OCI-LY7 (cell line): ENCODE data around the gene ARHGAP45. TPM values are rescaled to one million over a fixed set of nuclear protein-coding genes. Genes with fewer than 3 reads are reported as not detected.
A peak's percentile ranks its signal among the peaks of the same experiment; 100 is the strongest.

Source experiments
- BruUV-seq: library from RNA; stranded (reverse); fragments of 400-500 nt; replicated peaks from 2 replicates; lab custom pipeline; 2021; lab: Mats Ljungman, UMichigan
- CTCF ChIA-PET: fragments of 300-600 bp; sonication (Branson Sonifier 250); formaldehyde crosslinking; loops from one replicate; lab custom pipeline; 2022; ENCODE audit warnings: antibody characterized with exemption; ENCODE audit not compliant: unreplicated experiment; lab: Charles Lee
- POLR2A ChIA-PET: fragments of 300-600 bp; sonication (Branson Sonifier 250); formaldehyde crosslinking; loops from one replicate; lab custom pipeline; 2022; ENCODE audit warnings: antibody characterized with exemption; lab: Charles Lee
- DNase-seq: peaks from one replicate; pipeline ENCODE4 v3.0.0-alpha.2; 2015; ENCODE audit warnings: low spot score
- H2AFZ ChIP-seq: fragments of 200-600 bp; sonication (generic), shearing (Covaris generic); 2 replicates; pipeline ENCODE4 v1.6.1; 2014; ENCODE audit warnings: mild to moderate bottlenecking, antibody characterized with exemption, low read length, moderate library complexity
- H3K27ac ChIP-seq: fragments of 200-600 bp; sonication (generic); 2 replicates; pipeline ENCODE4 v1.5.1; 2014; ENCODE audit warnings: mixed run types, low read depth, mild to moderate bottlenecking, moderate library complexity, low read length, inconsistent platforms; ENCODE audit not compliant: poor library complexity, severe bottlenecking
- H3K36me3 ChIP-seq: fragments of 200-600 bp; sonication (generic); 2 replicates; pipeline ENCODE4 v1.6.1; 2014; ENCODE audit warnings: mild to moderate bottlenecking, antibody characterized with exemption, low read length, moderate library complexity, mixed read lengths; ENCODE audit not compliant: insufficient read depth
- H3K4me1 ChIP-seq: fragments of 200-600 bp; sonication (generic); 2 replicates; pipeline ENCODE4 v1.5.1; 2014; ENCODE audit warnings: mild to moderate bottlenecking, low read length; ENCODE audit not compliant: insufficient read depth, poor library complexity, severe bottlenecking
- H3K4me2 ChIP-seq: fragments of 200-600 bp; sonication (generic); 2 replicates; pipeline ENCODE4 v1.6.1; 2014; ENCODE audit warnings: mild to moderate bottlenecking, low read length
- H3K4me3 ChIP-seq: fragments of 200-600 bp; sonication (generic); 2 replicates; pipeline ENCODE4 v1.5.1; 2014; ENCODE audit warnings: mild to moderate bottlenecking, low read depth, low read length; ENCODE audit not compliant: poor library complexity, severe bottlenecking
- H3K79me2 ChIP-seq: fragments of 200-600 bp; sonication (generic); 2 replicates; pipeline ENCODE4 v1.6.1; 2016; ENCODE audit warnings: low read depth, mild to moderate bottlenecking, low read length, moderate library complexity, mixed read lengths; ENCODE audit not compliant: insufficient read depth
- H3K9me2 ChIP-seq: fragments of 200-600 bp; sonication (generic); 2 replicates; pipeline ENCODE4 v1.6.1; 2016; ENCODE audit warnings: mild to moderate bottlenecking, low read length, mixed read lengths; ENCODE audit not compliant: insufficient read depth
- H3K9me3 ChIP-seq: fragments of 200-600 bp; sonication (generic); 2 replicates; pipeline ENCODE4 v1.6.1; 2014; ENCODE audit warnings: mild to moderate bottlenecking, mixed run types, low read length, mixed read lengths
- H4K20me1 ChIP-seq: fragments of 200-600 bp; sonication (generic); 2 replicates; pipeline ENCODE4 v1.6.1; 2014; ENCODE audit warnings: mild to moderate bottlenecking, antibody characterized with exemption, low read length, moderate library complexity, mixed read lengths; ENCODE audit not compliant: insufficient read depth
- CTCF ChIP-seq: fragments of 200-600 bp; sonication (generic); conservative IDR thresholded peaks from 2 replicates; pipeline ENCODE4 v1.5.1; 2014; ENCODE audit warnings: mild to moderate bottlenecking, antibody characterized with exemption, low read length, moderate library complexity, mixed read lengths
- EZH2phosphoT487 ChIP-seq: fragments of 200-600 bp; sonication (generic); IDR thresholded peaks from 2 replicates; pipeline ENCODE4 v1.6.1; 2018; ENCODE audit warnings: low read depth, borderline replicate concordance, mild to moderate bottlenecking, mixed run types, antibody characterized with exemption, low read length, moderate library complexity, mixed read lengths
- intact Hi-C: fragments of 100-400 bp; cut with micrococcal nuclease; formaldehyde crosslinking; loops from one replicate; pipeline ENCODE4 v1.10.0; 2022; ENCODE audit not compliant: unreplicated experiment
- total RNA-seq, 2 experiments: library from RNA; depleted of rRNA in 1 of 2; stranded (reverse); fragments of >200 nt in 1 of 2; shearing (Covaris generic) in 1 of 2; gene quantifications; 2 replicates each; pipeline ENCODE4 v1.2.3, GENCODE V29; 2014 to 2022

Gene ARHGAP45
- total RNA-seq, 2 experiments from 2014 or later, result 135 to 143 TPM

- CTCF ChIA-PET, result interaction anchor here (0.5 to 0.6 kb wide), 2 partner anchors 25 to 349 kb away, joined by 3 to 4 read pairs; no protein-coding TSS in a partner anchor
- intact Hi-C loops, result loop anchor here (2.0 to 10.0 kb wide), 2 partner anchors 15 to 239 kb away; partner anchors contain the start of genes ABCA7 and CIRBP
- peak within 1 kb of the TSS; percentile 77 for H3K27ac ChIP-seq
- peak; percentile 76 for DNase-seq
- H4K20me1 ChIP-seq, result no peaks in the 10 kb centered on the region
- H3K9me3 ChIP-seq, result no peaks in the 10 kb centered on the region
- peak within 1 kb of the TSS; percentile 88 for H3K4me3 ChIP-seq
- POLR2A ChIA-PET, result interaction anchor here (0.7 to 2.7 kb wide), 5 partner anchors 14 to 56 kb away, joined by 3 to 15 read pairs (median 5); partner anchors contain the start of genes ABCA7 and ARHGAP45
- H3K4me1 ChIP-seq, result peaks cover 49% of the 10 kb centered on the region
- peaks cover 7% of the 10 kb centered on the region; the same call in 1 of the 2 replicates for H3K36me3 ChIP-seq
- no peaks in the 10 kb centered on the region for H3K9me2 ChIP-seq
- TF ChIP-seq EZH2phosphoT487, result no peak
- TF ChIP-seq CTCF, result no peak
- H3K4me2 ChIP-seq, result peak within 1 kb of the TSS; percentile 99
- peak within 1 kb of the TSS; percentile 71 for H2AFZ ChIP-seq
- H3K79me2 ChIP-seq, result peaks cover 23% of the 10 kb centered on the region
- no TSS peak for BruUV-seq
Observed at GRCh38 chr19:1025960-1026782, 40.8 kb upstream of the ARHGAP45 start, which contains the start of gene CNN2. Gene CNN2 (plus strand): TSS chr19:1026608. CDS start chr19:1026662, 54 bp downstream.

- peak overlapping the region; percentile 99 for H3K4me2 ChIP-seq
- H3K9me3 ChIP-seq, result no peaks in the 10 kb centered on the region
- POLR2A ChIA-PET, result interaction anchor here (1.0 to 2.7 kb wide), 4 partner anchors 13 to 55 kb away, joined by 3 to 15 read pairs (median 6); partner anchors contain the start of genes ABCA7 and ARHGAP45
- peaks cover 11% of the 10 kb centered on the region for H3K36me3 ChIP-seq
- H3K27ac ChIP-seq, result peak overlapping the region; percentile 77
- peak overlapping the region; percentile 88 for H3K4me3 ChIP-seq
- DNase-seq, result peak; percentile 53
- intact Hi-C loops, result loop anchor here (2.0 to 10.0 kb wide), 2 partner anchors 14 to 238 kb away; partner anchors contain the start of genes ABCA7 and CIRBP
- H4K20me1 ChIP-seq, result no peaks in the 10 kb centered on the region
- TSS peak; percentile 82 for BruUV-seq
- H3K9me2 ChIP-seq, result no peaks in the 10 kb centered on the region
- TF ChIP-seq CTCF, result no peak
- TF ChIP-seq EZH2phosphoT487, result no peak
- peak overlapping the region; percentile 71 for H2AFZ ChIP-seq
- H3K4me1 ChIP-seq, result peaks cover 43% of the 10 kb centered on the region
- peaks cover 23% of the 10 kb centered on the region for H3K79me2 ChIP-seq
- CTCF ChIA-PET, result interaction anchor here (0.5 to 0.6 kb wide), 2 partner anchors 26 to 348 kb away, joined by 3 to 4 read pairs; no protein-coding TSS in a partner anchor
Observed at GRCh38 chr19:1026783-1027649, 40.0 kb upstream of the ARHGAP45 start.
